Non-pigmented ciliary epithelial cell (primary cell): ENCODE results near the gene HEY2.
A peak's percentile ranks its signal among the peaks of the same experiment; 100 is the strongest.
"Not testable (repeated sequence)": the region's sequence is repeated elsewhere in the genome, so short reads cannot be mapped to it uniquely, and the experiment has no call there.

Experiments
- DNase-seq: peaks from one replicate; pipeline ENCODE4 v3.0.0-alpha.2; 2010; ENCODE audit warnings: low read depth

HEY2 gene

GRCh38 chr6:125773387-125774341 lies 24.2 kb downstream of the HEY2 start:
- no peak for DNase-seq

- DNase-seq: not testable (repeated sequence)
Observed at GRCh38 chr6:125776107-125776826, 26.8 kb downstream of the HEY2 start.

- DNase-seq: peak; percentile 71
Observed at GRCh38 chr6:125779924-125780539, 30.6 kb downstream of the HEY2 start.

GRCh38 chr6:125780540-125781313 lies 31.3 kb downstream of the HEY2 start:
- no peak for DNase-seq

GRCh38 chr6:125781314-125781868 lies 32.0 kb downstream of the HEY2 start:
- no peak for DNase-seq

- no peak for DNase-seq
Observed at GRCh38 chr6:125784365-125784764, 34.9 kb downstream of the HEY2 start.

- DNase-seq: no peak
Observed at GRCh38 chr6:125787791-125788190, 38.4 kb downstream of the HEY2 start.

GRCh38 chr6:125789167-125789566 lies 39.7 kb downstream of the HEY2 start:
- no peak for DNase-seq

- DNase-seq: no peak
Observed at GRCh38 chr6:125789576-125790357, 40.3 kb downstream of the HEY2 start.

- no peak for DNase-seq
Observed at GRCh38 chr6:125790358-125791150, 41.1 kb downstream of the HEY2 start, which contains the start of gene NCOA7. Gene NCOA7, plus strand, starts transcription at chr6:125790960. Its CDS starts 24,395 bp downstream, at chr6:125815355.

GRCh38 chr6:125791151-125791819 lies 41.9 kb downstream of the HEY2 start:
- DNase-seq: no peak

- no peak for DNase-seq
Observed at GRCh38 chr6:125791820-125792165, 42.4 kb downstream of the HEY2 start.

GRCh38 chr6:125792172-125792571 lies 42.7 kb downstream of the HEY2 start:
- no peak for DNase-seq

- no peak for DNase-seq
Observed at GRCh38 chr6:125792680-125793079, 43.2 kb downstream of the HEY2 start.

- DNase-seq: no peak
Observed at GRCh38 chr6:125793280-125793679, 43.8 kb downstream of the HEY2 start.

- no peak for DNase-seq
Observed at GRCh38 chr6:125793863-125794262, 44.4 kb downstream of the HEY2 start.

- DNase-seq: no peak
Observed at GRCh38 chr6:125794342-125795137, 45.1 kb downstream of the HEY2 start.

GRCh38 chr6:125795301-125795700 lies 45.9 kb downstream of the HEY2 start:
- DNase-seq: no peak
